Esophagus mucosa (tissue), 1 donor: ENCODE results near the gene RABGAP1L. TPM values are rescaled to one million over a fixed set of nuclear protein-coding genes. Genes with fewer than 3 reads are reported as not detected.
"Not testable (repeated sequence)": the region's sequence is repeated elsewhere in the genome, so short reads cannot be mapped to it uniquely, and the experiment has no call there.

Source experiments
- ATAC-seq: fragments of 200-7000 bp; cut with Tn5 transposase; one replicate; pipeline ENCODE4 v1.9.1; 2020
- total RNA-seq: library from RNA; stranded (reverse); gene quantifications from one replicate; pipeline ENCODE4 v1.2.4, GENCODE V29; 2023
- donor health status: DM: yes; HTN: yes; CAD: no.

Gene RABGAP1L
- total RNA-seq, 1 donor from 2014 or later = 25.3 TPM

DNA sequence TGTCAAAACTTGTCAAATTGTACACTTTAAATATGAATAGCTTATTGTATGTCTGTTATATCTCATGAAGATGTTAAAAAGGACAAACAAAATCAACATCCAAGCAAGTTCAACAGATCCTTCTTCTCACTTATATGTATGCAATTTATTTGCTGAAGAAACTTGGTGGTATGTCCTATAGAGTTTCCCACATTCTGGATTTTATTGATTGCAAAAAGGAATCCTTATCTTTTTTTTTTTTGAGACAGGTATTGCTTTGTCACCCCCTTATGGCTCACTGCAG lies 5.6 kb upstream of the RABGAP1L start:
- ATAC-seq = no peak

DNA sequence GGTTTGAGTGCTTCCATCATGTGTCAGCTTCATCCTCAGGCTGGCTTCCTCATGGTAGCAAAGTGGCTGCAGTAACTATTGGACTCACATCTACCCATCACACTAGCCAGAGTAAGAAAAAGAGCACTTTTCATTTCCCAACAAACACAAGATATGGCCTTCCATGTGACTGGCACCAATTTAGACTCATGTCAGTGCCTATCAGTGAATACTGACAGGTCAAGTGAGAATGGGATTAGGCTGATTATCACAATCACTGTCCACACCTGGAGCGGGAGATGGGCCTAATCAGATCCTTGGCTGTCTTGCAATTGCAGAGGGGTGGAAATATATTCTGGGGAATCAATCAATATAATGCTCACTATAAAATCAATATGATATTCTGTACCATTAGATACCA lies 2.9 kb upstream of the RABGAP1L start:
- no peak for ATAC-seq

DNA sequence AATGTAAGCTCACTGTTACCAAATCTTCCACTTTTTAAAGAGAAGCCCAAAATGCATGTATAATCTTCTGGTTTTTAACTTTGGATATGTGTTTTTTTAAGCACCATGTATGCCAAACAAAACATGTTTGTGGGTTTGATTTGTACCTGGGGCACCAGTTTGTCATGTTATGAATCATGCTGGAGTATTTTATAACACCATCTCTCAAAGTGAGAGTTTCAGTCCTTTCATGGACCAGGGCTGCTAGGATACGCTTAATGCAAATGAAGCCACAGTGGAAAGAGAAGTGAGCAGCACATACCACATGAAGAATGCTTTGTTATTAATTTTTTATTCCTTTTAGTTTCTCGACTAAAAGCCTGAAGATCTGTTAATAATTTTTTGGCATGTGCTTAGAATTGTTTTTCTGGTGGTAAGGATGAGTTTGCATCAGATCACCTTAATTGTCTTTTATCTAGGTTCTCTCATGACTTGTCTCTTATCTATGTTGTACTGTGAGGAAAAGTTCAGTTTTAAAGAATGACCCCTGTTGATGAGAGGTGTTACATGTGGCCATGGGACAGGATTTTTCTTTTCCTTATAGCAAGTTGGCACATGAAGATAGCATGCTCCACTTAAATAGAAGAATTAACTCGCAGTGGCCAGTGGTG lies 2.0 kb upstream of the RABGAP1L start:
- no peak for ATAC-seq

DNA sequence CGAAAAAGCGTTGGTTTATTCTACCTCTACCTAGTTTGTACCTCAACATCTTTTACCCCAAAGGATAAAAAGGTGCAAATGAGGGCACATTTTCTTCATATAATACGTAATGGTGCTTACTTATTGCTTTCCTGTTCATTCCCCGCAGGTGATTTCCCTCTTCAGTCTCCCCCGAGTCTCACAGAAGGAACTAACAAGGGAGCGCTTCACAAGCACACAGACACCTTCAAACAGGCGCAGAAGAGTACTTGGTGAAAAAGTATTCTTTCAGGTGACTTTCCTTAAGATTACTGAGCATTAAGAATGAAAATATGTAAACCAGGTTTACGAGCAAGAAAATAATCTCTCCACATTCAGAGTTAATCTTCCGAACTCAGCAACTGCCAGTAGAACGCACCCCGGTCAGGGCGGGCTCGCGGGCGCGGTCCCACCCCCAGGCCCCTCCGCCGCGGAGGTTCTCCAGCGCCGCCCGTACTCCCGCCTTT lies 511 bp upstream of the RABGAP1L start:
- ATAC-seq = no peak

DNA sequence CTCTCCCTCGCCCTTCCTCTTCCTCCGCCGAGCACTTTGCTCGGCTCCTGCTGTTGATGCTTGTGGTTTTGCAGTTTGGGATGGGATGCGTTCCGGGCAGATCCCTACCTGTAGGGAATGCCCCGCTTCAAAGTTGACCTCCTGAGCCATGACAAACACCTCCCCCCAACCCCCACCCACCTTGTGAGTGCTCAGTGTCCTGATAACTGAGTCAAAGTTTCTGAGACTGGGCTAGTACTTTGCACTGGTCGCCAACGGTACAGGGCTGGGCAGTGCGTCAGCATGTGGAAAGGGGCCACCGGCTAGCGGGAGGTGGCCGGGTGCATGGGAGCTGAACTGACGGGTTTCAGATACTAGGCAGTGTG lies 771 bp downstream of the RABGAP1L start:
- peak; percentile 24 for ATAC-seq

DNA sequence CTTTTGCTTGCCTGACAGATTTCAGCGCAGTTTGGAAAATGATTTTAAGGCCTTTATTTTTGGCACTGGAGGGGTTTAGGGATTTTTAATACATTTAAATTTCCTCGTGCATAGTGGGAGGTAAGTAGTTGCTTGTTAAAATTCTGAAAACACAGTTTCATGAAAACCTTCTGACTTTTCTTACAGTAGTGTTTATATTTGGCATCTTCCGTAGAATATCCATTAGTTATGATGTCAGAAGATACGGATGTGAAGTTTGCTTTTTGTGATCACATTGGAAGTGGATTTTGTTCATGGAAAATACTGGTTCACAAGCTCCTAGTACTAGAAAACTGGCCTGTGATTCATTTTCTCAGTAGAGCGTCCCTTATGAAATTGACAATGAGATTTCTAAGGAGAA lies 1.3 kb downstream of the RABGAP1L start:
- ATAC-seq = no peak

DNA sequence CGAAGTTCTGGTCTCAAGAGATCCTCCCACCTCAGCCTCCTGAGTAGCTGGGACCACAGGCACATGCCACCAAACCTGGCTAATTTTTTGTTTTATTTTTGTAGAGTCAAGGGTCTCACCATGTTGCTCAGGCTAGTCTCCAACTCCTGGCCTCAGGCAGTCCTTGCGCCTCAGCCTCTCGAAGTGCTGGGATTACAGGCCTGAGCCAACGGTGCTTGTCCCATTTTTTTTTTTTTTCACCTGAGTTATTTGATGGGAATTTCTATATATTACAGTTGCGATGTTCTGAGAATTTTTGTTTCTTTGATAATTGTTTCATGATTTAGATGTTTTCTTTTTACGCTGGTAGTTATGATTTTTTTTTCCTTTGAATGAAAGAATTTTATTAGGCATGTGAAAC lies 2.5 kb downstream of the RABGAP1L start:
- ATAC-seq = no peak

DNA sequence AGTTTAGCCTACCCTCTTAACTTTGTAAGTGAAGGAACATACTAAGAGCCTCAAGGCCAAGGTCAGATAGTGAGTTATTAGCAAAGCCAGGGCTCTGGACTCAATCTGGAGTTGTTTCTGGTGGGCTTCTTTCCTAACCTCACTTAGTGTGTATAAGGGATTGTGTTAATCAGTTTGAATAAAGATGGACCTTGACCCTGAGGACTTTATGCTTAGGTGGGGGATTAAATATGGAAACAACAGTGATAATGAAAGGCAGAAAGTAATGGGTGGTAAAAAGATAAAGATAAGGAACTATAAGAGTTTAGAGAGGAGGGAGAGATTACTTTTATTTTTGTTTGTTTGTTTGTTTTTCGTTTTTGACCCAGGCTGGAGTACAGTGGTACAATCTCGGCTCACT lies 5.5 kb downstream of the RABGAP1L start:
- no peak for ATAC-seq

DNA sequence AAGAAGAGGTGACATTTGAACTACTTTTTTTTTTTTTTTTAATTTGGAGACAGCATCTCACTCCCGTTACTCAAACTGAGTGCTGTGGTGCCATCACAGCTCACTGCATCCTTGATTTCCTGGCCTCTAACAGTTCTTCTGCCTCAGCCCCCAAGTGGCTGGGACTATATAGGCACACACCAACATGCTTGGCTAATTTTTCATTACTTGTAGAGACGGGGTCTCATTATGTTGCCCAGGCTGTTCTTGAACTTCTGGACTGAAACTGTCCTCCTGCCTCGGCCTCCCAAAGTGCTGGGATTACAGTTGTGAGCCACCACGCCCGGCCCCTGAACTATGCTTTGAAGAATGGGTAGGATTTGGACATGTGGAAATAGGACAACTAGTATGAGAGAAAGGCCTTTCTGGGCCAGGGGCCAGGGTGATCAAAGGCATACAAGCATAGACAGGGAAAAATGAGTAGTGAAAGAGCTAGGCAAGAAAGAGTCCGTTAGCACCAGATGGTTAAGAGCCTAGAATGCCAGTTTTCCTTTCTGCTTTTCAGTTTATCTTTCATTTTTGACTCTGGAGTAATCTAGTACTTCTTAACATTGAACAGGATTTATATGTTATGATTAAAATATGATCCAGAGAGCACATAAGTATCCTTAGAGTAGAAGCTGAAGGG lies 6.3 kb downstream of the RABGAP1L start:
- ATAC-seq = peak; percentile 46

DNA sequence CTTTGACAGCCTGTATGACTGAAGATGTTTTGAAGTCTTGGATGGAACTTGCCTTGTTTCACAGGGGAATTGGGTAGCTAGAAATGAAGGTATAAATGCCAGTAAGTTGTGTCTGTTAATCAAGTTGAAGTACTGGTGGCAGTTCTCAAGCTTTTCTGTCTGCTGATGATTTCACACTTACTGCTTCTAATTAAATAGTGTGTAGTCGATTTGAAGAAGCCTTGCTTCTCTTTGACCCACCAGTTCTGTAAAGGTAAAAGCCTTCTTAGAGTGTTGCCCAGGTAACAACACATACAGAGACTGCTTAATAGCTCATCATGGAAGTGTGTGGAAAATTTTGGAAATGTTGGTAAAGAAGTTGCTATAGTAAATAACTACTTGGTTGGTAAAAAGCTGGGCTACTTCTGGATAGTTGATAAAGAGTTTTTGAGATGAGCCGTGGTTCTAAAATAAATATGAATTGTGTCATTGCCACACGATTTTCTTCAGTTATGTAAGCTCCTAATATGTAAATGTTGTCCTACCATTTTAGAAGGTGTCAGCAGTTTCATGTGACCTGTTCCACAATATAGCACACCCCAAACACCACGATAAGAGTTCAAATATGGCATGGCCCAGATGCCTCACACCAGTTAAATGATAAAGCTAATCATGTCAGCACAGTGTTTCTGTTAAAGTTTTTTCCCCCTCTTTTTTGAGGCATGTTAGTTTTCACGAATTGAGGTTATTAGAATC lies 7.4 kb downstream of the RABGAP1L start:
- ATAC-seq = no peak

DNA sequence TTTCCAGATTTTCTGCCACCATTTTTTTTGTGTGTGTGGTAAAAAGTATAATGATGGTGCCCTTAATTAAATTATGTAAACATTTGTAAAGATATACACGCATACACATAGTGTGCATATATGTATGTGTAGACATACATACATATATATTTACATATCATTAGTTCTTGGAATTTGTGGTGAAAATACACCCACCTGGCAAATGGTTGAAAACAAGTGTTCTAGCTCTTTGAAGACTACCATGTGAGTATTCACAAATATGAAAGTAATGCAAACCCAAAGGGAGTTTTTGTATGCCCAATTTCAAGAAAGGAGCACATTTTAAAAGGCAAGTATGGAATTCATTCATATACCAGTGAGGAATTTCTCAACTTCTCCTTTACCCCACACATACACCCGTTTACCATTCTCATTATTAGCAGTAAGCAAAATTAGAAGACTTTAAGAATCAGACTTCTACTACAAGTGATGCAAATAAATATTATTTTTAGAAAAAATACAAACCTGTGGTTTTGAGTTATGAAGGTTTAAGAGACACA lies 8.0 kb downstream of the RABGAP1L start:
- ATAC-seq = no peak

DNA sequence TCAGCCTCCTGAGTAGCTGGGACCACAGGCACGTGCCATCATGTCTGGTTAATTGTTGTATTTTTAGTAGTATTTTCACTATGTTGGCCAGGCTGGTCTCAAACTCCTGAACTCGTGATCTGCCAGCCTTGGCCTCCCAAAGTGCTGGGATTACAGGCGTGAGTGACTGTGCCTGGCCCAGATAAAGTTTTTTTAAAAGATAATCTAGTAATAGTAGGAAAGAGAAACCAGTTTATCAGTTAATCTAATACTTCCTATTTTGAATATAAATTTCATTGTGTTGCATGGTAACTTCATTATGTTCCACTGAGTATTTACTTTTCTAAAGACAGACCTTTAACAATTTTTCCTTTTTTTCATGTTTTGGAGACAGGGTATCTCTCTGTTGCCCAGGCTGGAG lies 10.0 kb downstream of the RABGAP1L start:
- ATAC-seq = no peak

DNA sequence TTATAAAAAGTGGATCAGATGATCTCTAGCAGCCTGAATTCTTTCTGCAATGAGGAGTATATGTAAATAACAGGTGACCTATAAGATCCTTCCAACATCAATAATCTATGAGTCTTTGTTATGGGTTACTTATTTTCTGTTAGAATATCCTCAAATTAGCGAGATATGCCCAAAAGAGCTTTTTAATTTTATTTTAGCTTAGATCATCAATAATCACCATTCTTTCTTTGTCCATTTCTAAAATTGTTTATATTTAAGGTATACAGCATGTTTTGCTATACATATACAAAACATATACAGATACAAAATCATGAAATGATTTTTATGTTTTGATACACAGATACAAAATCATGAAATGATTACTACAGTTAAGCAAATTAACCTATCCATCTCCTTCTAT lies 11.8 kb downstream of the RABGAP1L start:
- no peak for ATAC-seq

DNA sequence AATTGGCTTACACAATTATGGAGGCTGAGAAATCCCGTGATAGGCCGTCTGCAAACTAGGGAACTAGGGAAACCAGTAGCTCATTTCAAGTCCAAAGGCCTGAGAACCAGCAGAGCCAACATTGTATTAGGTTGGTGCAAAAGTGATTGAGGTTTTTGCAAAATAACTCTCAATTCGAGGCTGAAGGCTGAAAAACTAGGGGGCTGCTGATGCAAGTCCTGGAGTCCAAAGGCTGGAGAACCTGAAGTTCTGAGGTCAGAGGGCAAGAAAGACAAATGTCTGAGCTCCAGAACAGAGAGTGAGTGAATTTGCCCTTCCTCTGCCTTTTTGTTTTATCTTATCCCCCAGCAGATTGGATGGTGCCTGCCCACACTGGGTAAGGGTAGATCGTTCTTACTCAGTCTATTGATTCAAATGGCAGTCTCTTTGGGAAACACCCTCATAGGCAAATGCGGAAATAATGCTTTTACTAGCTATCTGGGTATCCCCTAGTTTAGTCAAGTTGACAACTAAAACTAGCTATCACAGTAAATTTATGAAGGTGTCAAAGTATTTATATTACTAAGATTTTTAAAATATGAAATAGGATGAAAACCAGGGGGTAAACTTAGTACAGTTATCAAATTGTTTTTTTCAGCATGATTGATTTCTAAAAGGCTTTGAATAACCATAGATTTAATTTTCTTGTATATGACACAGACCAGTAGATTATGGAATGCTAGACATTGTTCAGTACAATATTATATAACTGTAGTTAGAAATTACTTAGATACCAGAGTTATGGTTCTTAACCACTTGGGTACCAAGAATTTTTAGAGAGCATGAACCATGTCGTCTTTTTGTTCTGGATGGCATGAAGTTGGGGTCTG lies 15.4 kb downstream of the RABGAP1L start:
- ATAC-seq = no peak

DNA sequence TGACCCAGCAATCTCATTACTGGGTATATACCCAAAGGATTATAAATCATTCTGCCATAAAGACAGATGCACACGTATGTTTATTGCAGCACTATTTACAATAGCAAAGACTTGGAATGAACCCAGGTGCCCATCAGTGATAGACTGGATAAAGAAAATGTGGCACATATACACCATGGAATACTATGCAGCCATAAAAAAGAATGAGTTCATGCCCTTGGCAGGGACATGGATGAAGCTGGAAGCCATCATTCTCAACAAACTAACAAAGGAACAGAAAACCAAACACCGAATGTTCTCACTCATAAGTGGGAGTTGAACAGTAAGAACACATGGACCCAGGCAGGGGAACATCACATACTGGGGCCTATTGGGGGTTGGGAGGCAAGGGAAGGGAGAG lies 19.1 kb downstream of the RABGAP1L start:
- not testable (repeated sequence) for ATAC-seq

DNA sequence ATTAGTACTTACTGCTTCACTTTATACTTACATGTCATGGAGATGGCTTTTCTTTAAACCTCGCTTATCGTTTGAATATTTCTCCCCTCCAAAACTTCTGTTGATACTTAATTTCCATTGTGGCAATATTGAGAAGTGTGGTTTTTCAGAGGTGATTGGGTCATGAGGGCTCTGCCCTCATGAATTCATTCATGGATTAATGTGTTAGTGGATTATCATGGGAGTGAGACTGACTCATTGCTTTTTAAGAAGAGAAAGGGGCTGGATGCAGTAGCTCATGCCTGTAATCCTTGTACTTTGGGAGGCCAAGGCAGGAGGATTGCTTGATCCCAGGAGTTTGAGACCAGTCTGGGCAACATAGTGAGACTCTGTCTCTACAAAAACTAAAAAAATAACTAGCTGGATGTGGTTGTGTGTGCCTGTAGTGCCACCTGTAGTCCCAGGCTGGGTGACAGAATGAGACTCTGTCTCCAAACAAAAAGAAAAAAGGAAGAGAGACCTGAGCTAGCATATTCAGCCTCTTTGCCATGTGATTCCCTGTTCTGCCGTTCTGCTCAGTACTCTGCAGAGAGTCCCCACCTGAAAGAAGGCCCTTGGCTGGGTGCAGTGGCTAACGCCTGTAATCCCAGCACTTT lies 30.2 kb downstream of the RABGAP1L start:
- ATAC-seq = no peak

DNA sequence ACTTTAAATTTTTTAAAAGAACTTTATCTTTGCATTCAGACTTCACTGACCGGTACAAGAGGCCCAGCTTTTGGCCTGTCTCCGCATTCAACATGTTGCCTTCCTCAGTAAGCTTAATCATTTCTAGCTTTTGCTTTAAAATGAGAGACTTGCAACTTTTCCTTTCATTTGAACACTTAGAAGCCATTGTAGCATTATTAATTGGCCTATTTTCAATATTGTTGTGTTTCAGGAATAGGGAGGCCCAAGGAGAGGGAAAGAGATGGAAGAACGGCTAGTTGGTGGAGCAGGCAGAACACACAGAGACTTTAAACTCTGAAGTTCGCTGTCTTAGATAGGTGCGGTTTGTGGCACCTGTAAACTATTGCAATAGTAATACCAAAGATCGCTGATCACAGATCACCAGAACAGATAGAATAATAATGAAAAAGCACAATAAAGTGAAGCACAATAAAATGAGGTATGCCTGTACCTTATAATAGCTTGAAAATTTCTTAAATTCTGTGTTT lies 31.4 kb downstream of the RABGAP1L start:
- ATAC-seq = no peak

DNA sequence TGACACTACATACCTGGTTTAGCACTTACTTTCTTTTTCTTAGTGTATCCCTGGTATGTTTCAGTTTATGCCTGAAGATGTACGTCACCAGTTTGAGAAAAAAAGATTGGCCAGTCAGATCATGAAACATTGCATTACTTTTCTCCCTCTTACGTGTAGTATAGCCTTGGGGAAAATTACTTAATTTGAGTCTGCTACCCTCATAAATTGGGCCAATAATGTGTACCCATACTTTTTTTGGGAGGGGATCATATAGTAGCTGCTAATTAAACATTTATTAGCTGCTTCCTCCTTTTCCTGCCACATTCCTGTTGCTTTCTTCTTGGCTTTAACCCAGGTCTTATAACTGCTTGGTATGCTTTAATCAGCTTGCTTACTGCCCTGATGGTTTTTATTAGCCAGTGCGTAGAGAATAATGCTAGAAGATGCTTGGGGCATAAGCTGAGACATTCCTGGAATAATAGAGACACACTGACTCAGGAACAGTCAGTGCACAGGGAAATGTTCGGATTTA lies 32.1 kb downstream of the RABGAP1L start:
- no peak for ATAC-seq

DNA sequence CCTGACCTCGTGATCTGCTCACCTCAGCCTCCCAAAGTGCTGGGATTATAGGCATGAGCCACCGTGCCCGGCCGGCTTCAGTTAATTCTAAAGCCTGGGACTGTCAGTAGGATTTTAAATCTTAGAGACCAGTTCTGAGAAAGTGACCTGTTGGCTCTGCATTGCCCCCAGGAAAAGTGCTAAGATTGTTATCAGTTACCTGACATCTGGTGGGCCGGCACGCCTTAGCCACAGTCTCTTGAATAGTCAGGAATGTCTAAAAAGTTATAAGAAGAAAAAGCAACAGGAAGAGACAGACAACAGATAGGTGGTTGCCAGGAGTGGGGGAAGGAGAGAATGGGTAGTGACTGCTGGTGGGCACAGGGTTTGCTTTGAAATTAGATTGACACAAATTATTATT lies 35.1 kb downstream of the RABGAP1L start:
- ATAC-seq = no peak

DNA sequence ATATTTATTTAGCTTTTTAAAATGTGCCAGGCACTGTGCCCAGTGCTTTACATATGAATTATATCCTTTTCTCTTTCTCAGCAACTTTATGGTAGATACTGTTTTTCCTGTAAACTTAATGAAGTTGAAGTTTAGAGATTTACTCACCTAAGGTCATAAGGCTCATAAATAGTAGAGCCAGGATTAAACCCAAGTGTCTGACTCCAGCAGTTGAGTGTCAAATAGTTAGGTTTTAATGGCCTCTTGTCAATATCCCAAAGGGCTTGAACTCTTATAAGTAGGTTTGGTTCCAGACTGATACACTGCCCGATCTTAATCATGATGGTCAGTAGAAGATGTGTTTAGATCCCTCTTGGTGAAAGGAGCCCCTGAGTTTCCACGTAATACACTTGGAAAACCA lies 37.8 kb downstream of the RABGAP1L start:
- ATAC-seq = no peak

DNA sequence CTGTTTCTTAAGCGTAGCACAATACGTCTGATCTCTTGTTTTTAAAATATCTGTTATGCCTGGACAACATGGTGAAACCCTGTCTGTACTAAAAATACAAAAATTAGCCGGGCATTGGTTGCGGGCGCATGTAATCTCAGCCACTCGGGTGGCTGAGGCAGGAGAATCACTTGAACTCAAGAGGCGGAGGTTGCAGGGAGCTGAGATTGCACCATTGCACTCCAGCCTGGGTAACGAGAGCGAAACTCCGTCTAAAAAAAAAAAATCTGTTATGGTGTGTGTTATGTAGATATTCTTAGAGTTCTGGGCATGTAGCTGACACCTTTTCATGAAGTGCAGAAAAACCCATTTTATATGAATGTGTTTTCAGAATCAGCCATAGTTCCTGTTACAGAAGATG lies 38.2 kb downstream of the RABGAP1L start:
- no peak for ATAC-seq

DNA sequence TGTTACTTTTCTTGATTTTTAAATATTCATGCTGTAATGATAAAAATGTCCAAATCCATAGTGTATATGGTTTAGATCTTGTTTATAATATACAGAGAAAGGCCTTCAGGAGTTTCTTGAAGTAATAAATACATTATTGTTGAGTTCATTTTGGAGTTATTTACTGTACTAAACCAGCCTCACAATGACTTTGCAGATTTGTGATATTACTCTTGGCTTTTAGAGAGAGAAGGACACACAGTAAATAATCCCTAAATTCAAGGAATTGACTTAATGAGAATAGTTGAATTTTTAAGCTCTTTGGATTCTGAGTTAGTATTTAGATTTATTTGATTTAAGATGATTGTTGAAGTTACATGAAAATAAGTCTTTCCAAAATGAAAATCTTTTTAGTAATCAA lies 38.9 kb downstream of the RABGAP1L start:
- no peak for ATAC-seq
